ENCODE results near the gene GRM5.
A peak's percentile ranks its signal among the peaks of the same experiment; 100 is the strongest.
"Not testable (repeated sequence)": the region's sequence is repeated elsewhere in the genome, so short reads cannot be mapped to it uniquely, and the experiment has no call there.

Gene GRM5

GRCh38 chr11:88975441-88975840, 90.3 kb downstream of the GRM5 start:
- DNase-seq: not testable (repeated sequence)

- DNase-seq: no peak
Measured at GRCh38 chr11:88972210-88972609, 93.6 kb downstream of the GRM5 start.

GRCh38 chr11:88961621-88962020, 104.2 kb downstream of the GRM5 start:
- not testable (repeated sequence) for DNase-seq

- not testable (repeated sequence) for DNase-seq
Measured at GRCh38 chr11:88959857-88960256, 105.9 kb downstream of the GRM5 start.

GRCh38 chr11:88950975-88951374, 114.8 kb downstream of the GRM5 start:
- no peak for DNase-seq

- not testable (repeated sequence) for DNase-seq
Measured at GRCh38 chr11:88948908-88949307, 116.9 kb downstream of the GRM5 start.

- not testable (repeated sequence) for DNase-seq
Measured at GRCh38 chr11:88947843-88948572, 117.8 kb downstream of the GRM5 start.

GRCh38 chr11:88929665-88930064, 136.1 kb downstream of the GRM5 start:
- DNase-seq: not testable (repeated sequence)

- DNase-seq: not testable (repeated sequence)
Measured at GRCh38 chr11:88917065-88917464, 148.7 kb downstream of the GRM5 start.

- DNase-seq: no peak
Measured at GRCh38 chr11:88909500-88909899, 156.3 kb downstream of the GRM5 start.

GRCh38 chr11:88901436-88901835, 164.3 kb downstream of the GRM5 start:
- not testable (repeated sequence) for DNase-seq

GRCh38 chr11:88888855-88889254, 176.9 kb downstream of the GRM5 start:
- not testable (repeated sequence) for DNase-seq

GRCh38 chr11:88886796-88887195, 179.0 kb downstream of the GRM5 start:
- peak in 1 of 56 donors; percentile 2 for DNase-seq

GRCh38 chr11:88882800-88883199, 183.0 kb downstream of the GRM5 start:
- not testable (repeated sequence) for DNase-seq

GRCh38 chr11:88861618-88862017, 204.2 kb downstream of the GRM5 start:
- no peak for DNase-seq

- DNase-seq: peak in 21 of 56 donors; percentile 1 to 57 (median 5)
Measured at GRCh38 chr11:88860431-88860830, 205.4 kb downstream of the GRM5 start.

GRCh38 chr11:88853963-88854362, 211.8 kb downstream of the GRM5 start:
- DNase-seq: not testable (repeated sequence)

GRCh38 chr11:88851547-88851946, 214.2 kb downstream of the GRM5 start:
- DNase-seq: not testable (repeated sequence)

GRCh38 chr11:88849773-88850172, 216.0 kb downstream of the GRM5 start:
- not testable (repeated sequence) for DNase-seq

- DNase-seq: no peak
Measured at GRCh38 chr11:88849368-88849767, 216.4 kb downstream of the GRM5 start.

GRCh38 chr11:88846266-88846665, 219.5 kb downstream of the GRM5 start:
- DNase-seq: not testable (repeated sequence)

GRCh38 chr11:88844941-88845340, 220.8 kb downstream of the GRM5 start:
- not testable (repeated sequence) for DNase-seq

GRCh38 chr11:88843766-88844426, 221.9 kb downstream of the GRM5 start:
- DNase-seq: not testable (repeated sequence)
